Activated naive CD8-positive, alpha-beta T cell treated with anti-CD3 and anti-CD28 coated beads, Interleukin-2, amount 10 ng/mL, durations not matched to agents 7 days and 5 days (primary cell): ENCODE data around the gene SLC16A4. TPM values are rescaled to one million over a fixed set of nuclear protein-coding genes. Genes with fewer than 3 reads are reported as not detected.

ENCODE experiments used
- ATAC-seq: fragments of 150-1000 bp; cut with Tn5 transposase; one replicate; pipeline ENCODE4 v1.10.0; 2021; ENCODE audit warnings: low read depth, moderate library complexity
- POLR2A ChIA-PET: fragments of 350-600 bp; sonication (Branson Sonifier 250); formaldehyde crosslinking; loops from one replicate; lab custom pipeline; 2021; ENCODE audit warnings: antibody characterized with exemption; lab: Charles Lee
- DNase-seq: peaks from one replicate; pipeline ENCODE4 v3.0.0; 2021
- H3K27ac Mint-ChIP-seq: one replicate; pipeline ENCODE4 v1.8.0; 2022; ENCODE audit warnings: mild to moderate bottlenecking, mixed read lengths
- H3K27me3 Mint-ChIP-seq: one replicate; pipeline ENCODE4 v1.8.0; 2022; ENCODE audit warnings: mild to moderate bottlenecking, moderate library complexity, mixed read lengths
- H3K36me3 Mint-ChIP-seq: one replicate; pipeline ENCODE4 v1.8.0; 2021; ENCODE audit warnings: mild to moderate bottlenecking, mixed read lengths
- H3K4me1 Mint-ChIP-seq: one replicate; pipeline ENCODE4 v1.8.0; 2021; ENCODE audit warnings: mixed read lengths
- H3K4me3 Mint-ChIP-seq: one replicate; pipeline ENCODE4 v1.8.0; 2022; ENCODE audit warnings: mild to moderate bottlenecking, moderate library complexity, mixed read lengths
- H3K9me3 Mint-ChIP-seq: one replicate; pipeline ENCODE4 v1.8.0; 2021; ENCODE audit warnings: mixed read lengths
- total RNA-seq, 2 experiments: library from RNA; stranded (reverse); gene quantifications; one replicate each; pipeline ENCODE4 v1.2.3, GENCODE V29; 2021

The SLC16A4 gene
- total RNA-seq, 2 experiments from 2014 or later = 0.23 to 0.33 TPM

DNA sequence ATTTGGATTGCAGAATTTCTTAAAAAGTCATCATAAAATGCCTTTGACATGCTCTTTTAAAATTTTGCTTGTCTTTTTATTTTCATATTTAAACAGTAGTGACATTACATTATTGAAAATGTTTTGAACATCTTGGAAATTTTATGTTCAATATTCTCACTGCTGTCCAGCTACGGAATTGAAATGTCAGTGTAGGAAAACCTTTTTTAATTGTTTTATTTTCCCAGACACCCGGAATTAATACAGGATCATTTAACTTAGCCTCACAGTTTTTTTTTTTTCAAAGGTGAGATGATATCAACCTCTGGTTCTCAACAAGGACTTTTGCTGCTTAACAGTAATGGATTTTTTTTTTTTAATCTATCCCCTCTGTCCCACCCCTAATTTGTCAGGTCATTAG, 47.6 kb downstream of the SLC16A4 start:
- POLR2A ChIA-PET = no interaction called here
- Mint-ChIP-seq H3K4me3 (no peak overlapping the region), H3K36me3 (peaks cover 53% of the 10 kb centered on the region), H3K27ac (no peak overlapping the region), H3K9me3 (no peaks in the 10 kb centered on the region), H3K27me3 (no peaks in the 10 kb centered on the region), H3K4me1 (peaks cover 60% of the 10 kb centered on the region)
- no peak for DNase-seq
- no peak for ATAC-seq

DNA sequence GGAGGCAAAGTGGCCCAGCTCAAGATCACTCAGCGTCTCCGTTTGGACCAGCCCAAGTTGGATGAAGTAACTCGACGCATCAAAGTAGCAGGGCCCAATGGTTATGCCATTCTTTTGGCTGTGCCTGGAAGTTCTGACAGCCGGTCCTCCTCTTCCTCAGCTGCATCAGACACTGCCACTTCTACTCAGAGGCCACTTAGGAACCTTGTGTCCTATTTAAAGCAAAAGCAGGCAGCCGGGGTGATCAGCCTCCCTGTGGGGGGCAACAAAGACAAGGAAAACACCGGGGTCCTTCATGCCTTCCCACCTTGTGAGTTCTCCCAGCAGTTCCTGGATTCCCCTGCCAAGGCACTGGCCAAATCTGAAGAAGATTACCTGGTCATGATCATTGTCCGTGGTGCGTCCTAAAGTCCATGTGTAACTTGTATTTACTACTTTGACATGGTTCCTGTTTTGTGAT, 48.9 kb downstream of the SLC16A4 start:
- Mint-ChIP-seq H3K27ac (no peak overlapping the region), H3K4me3 (no peak overlapping the region), H3K9me3 (no peaks in the 10 kb centered on the region), H3K4me1 (peaks cover 51% of the 10 kb centered on the region), H3K36me3 (peaks cover 43% of the 10 kb centered on the region), H3K27me3 (no peaks in the 10 kb centered on the region)
- POLR2A ChIA-PET = no interaction called here
- DNase-seq (no peak), ATAC-seq (no peak)

DNA sequence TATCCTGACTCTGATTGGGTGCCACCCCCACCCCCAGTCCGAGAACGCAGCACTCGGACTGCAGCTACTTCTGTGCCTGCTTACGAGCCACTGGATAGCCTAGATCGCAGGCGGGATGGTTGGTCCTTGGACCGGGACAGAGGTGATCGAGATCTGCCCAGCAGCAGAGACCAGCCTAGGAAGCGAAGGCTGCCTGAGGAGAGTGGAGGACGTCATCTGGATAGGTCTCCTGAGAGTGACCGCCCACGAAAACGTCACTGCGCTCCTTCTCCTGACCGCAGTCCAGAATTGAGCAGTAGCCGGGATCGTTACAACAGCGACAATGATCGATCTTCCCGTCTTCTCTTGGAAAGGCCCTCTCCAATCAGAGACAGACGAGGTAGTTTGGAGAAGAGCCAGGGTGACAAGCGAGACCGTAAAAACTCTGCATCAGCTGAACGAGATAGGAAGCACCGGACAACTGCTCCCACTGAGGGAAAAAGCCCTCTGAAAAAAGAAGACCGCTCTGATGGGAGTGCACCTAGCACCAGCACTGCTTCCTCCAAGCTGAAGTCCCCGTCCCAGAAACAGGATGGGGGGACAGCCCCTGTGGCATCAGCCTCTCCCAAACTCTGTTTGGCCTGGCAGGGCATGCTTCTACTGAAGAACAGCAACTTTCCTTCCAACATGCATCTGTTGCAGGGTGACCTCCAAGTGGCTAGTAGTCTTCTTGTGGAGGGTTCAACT, 49.5 kb downstream of the SLC16A4 start:
- no peaks in the 10 kb centered on the region for H3K9me3 Mint-ChIP-seq
- no peak overlapping the region for H3K27ac Mint-ChIP-seq
- ATAC-seq (no peak), DNase-seq (no peak)
- peaks cover 53% of the 10 kb centered on the region for H3K4me1 Mint-ChIP-seq
- POLR2A ChIA-PET = interaction anchor here (4.2 to 5.2 kb wide), 3 partner anchors 8 to 132 kb away, joined by 41 to 100 read pairs (median 56); partner anchors contain the start of genes KCNC4 and LAMTOR5
- no peak overlapping the region for H3K4me3 Mint-ChIP-seq
- no peaks in the 10 kb centered on the region for H3K27me3 Mint-ChIP-seq
- peaks cover 43% of the 10 kb centered on the region for H3K36me3 Mint-ChIP-seq

DNA sequence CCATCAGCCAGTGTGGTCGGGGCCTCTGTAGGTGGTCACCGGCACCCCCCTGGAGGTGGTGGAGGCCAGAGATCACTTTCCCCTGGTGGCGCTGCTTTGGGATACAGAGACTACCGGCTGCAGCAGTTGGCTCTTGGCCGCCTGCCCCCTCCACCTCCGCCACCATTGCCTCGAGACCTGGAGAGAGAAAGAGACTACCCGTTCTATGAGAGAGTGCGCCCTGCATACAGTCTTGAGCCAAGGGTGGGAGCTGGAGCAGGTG, 50.7 kb downstream of the SLC16A4 start:
- Mint-ChIP-seq H3K27ac (no peak overlapping the region), H3K27me3 (no peaks in the 10 kb centered on the region), H3K4me3 (no peak overlapping the region), H3K9me3 (no peaks in the 10 kb centered on the region), H3K36me3 (peaks cover 41% of the 10 kb centered on the region), H3K4me1 (peaks cover 52% of the 10 kb centered on the region)
- DNase-seq (no peak), ATAC-seq (no peak)
- POLR2A ChIA-PET = interaction anchor here (0.8 to 5.2 kb wide), 9 partner anchors 9 to 857 kb away, joined by 3 to 100 read pairs (median 11); partner anchors contain the start of genes AMPD2, ATXN7L2, KCNC4 and LAMTOR5

DNA sequence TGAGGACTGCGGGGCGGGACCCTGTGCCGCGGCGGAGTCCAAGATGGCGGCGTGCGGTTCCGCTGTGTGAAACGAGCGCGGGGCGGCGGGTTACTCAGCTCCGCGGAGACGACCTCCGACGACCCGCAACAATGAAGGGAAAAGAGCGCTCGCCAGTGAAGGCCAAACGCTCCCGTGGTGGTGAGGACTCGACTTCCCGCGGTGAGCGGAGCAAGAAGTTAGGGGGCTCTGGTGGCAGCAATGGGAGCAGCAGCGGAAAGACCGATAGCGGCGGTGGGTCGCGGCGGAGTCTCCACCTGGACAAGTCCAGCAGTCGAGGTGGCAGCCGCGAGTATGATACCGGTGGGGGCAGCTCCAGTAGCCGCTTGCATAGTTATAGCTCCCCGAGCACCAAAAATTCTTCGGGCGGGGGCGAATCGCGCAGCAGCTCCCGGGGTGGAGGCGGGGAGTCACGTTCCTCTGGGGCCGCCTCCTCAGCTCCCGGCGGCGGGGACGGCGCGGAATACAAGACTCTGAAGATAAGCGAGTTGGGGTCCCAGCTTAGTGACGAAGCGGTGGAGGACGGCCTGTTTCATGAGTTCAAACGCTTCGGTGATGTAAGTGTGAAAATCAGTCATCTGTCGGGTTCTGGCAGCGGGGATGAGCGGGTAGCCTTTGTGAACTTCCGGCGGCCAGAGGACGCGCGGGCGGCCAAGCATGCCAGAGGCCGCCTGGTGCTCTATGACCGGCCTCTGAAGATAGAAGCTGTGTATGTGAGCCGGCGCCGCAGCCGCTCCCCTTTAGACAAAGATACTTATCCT, 51.2 kb downstream of the SLC16A4 start:
- peaks cover 41% of the 10 kb centered on the region for H3K36me3 Mint-ChIP-seq
- POLR2A ChIA-PET = interaction anchor here (0.8 to 5.2 kb wide), 16 partner anchors 10 to 1647 kb away, joined by 3 to 100 read pairs (median 5); partner anchors contain the start of genes AMPD2, ATXN7L2, KCNC4 and LAMTOR5
- H3K4me3 Mint-ChIP-seq = no peak overlapping the region
- no peak for ATAC-seq
- no peak overlapping the region for H3K27ac Mint-ChIP-seq
- peaks cover 50% of the 10 kb centered on the region for H3K4me1 Mint-ChIP-seq
- no peaks in the 10 kb centered on the region for H3K27me3 Mint-ChIP-seq
- DNase-seq = no peak
- H3K9me3 Mint-ChIP-seq = no peaks in the 10 kb centered on the region

DNA sequence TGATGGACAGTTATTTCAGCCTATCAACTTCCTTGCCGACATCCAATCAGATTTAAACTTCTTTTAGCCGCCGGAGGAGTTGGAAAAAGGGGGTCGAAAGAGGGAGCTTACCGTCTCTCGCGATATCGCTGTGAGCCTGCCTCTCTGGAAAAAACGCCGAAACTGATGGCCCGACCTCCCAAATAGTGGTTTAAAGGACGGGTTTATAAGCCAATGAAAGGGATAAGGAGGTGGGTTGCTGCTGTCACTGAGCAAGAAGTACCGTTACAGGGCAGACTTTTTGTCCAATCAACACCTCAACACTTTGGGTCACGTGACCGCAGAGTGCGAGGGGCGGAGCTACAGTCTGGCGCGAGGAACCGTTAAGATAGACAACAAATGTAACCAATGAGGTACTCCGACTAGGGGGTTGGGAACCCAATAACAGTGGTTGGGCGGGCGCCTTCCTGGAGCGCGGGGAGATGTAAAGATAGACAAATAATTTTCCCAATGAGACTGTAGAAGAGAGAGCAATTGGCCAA, 51.9 kb downstream of the SLC16A4 start, which contains the start of gene RBM15:
RBM15 (plus strand) TSS at position 492 of the 521 bp plus-strand sequence; CDS start at position 521, 29 bp downstream.
- no peak within 1 kb of the TSS for H3K27ac Mint-ChIP-seq
- POLR2A ChIA-PET = interaction anchor here (0.8 to 5.2 kb wide), 20 partner anchors 11 to 1646 kb away, joined by 3 to 100 read pairs (median 5); partner anchors contain the start of genes AMPD2, ATXN7L2, KCNC4 and LAMTOR5
- peaks cover 46% of the 10 kb centered on the region for H3K4me1 Mint-ChIP-seq
- H3K9me3 Mint-ChIP-seq = no peaks in the 10 kb centered on the region
- H3K27me3 Mint-ChIP-seq = no peaks in the 10 kb centered on the region
- H3K36me3 Mint-ChIP-seq = peaks cover 39% of the 10 kb centered on the region
- DNase-seq = peak; percentile 90
- ATAC-seq = peak; percentile 77
- H3K4me3 Mint-ChIP-seq = no peak within 1 kb of the TSS

DNA sequence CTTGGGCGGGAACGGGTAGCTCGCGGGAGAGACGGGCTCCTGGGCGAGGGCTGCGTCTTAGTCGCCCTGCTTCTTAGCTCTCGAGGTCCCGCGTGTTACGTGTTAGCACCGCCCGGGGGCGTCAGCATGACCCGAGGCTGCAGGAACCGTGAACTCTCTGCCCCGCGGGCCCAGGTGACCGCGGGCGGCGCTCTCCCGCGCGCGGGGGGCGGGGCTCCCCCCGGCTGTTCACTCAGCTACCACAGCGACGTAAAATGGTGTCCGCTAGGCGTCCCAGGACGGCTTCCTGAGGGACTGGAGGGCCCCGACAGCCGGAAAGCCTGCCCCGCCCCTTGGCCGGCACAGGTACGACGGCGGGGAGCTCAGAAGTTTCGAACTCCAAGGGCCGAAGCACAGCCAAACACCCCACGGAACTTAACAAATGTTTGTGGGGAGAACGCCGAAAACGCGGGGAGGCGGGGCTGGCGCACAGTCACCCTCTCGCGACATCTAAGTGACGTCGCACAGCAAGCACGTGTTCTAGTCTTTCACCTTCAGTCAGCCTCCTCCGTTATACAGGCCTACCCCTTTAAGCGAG, 52.4 kb downstream of the SLC16A4 start:
- H3K27ac Mint-ChIP-seq = no peak overlapping the region
- H3K4me1 Mint-ChIP-seq = peaks cover 40% of the 10 kb centered on the region
- no peaks in the 10 kb centered on the region for H3K9me3 Mint-ChIP-seq
- H3K4me3 Mint-ChIP-seq = no peak overlapping the region
- ATAC-seq (peak; percentile 72), DNase-seq (peak; percentile 95)
- peaks cover 33% of the 10 kb centered on the region for H3K36me3 Mint-ChIP-seq
- POLR2A ChIA-PET = interaction anchor here (0.8 to 5.2 kb wide), 19 partner anchors 10 to 1646 kb away, joined by 3 to 100 read pairs (median 4); partner anchors contain the start of genes ATXN7L2, KCNC4, LAMTOR5 and PRPF38B
- no peaks in the 10 kb centered on the region for H3K27me3 Mint-ChIP-seq

DNA sequence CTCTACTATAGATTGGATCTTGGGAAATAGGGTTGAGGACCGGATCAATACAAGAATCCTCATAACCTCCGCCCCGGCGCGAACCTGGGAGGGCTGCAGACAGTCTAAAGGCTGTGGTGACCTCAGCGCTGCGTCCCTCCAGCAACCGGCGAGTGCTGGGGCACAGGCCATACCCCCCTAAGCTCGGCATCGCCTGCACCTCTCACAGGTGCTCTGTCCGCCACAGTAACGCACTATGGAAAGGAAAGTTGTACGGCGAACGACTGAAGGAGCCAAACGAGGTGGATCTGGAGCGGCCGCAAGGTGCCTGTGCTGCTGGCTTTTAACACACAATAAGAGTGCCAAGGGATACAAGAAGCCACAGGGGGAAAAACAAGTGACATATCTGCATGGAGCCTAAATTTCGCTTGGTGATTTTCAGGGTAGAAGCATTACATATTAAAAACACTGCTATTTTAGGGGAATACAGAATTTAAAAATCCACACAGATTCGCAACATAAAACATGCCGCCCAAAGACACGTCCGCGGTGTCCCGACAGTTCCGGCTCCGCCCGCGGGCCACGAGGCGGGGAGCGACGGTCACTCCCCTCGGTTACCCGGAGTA, 53.0 kb downstream of the SLC16A4 start:
- ATAC-seq (no peak), DNase-seq (peak; percentile 66)
- POLR2A ChIA-PET = interaction anchor here (0.8 to 5.2 kb wide), 15 partner anchors 12 to 1645 kb away, joined by 3 to 100 read pairs (median 6); partner anchors contain the start of genes ATXN7L2, KCNC4, LAMTOR5 and PRPF38B
- no peaks in the 10 kb centered on the region for H3K27me3 Mint-ChIP-seq
- H3K36me3 Mint-ChIP-seq = peaks cover 28% of the 10 kb centered on the region
- no peak overlapping the region for H3K4me3 Mint-ChIP-seq
- H3K4me1 Mint-ChIP-seq = peaks cover 34% of the 10 kb centered on the region
- no peak overlapping the region for H3K27ac Mint-ChIP-seq
- no peaks in the 10 kb centered on the region for H3K9me3 Mint-ChIP-seq

DNA sequence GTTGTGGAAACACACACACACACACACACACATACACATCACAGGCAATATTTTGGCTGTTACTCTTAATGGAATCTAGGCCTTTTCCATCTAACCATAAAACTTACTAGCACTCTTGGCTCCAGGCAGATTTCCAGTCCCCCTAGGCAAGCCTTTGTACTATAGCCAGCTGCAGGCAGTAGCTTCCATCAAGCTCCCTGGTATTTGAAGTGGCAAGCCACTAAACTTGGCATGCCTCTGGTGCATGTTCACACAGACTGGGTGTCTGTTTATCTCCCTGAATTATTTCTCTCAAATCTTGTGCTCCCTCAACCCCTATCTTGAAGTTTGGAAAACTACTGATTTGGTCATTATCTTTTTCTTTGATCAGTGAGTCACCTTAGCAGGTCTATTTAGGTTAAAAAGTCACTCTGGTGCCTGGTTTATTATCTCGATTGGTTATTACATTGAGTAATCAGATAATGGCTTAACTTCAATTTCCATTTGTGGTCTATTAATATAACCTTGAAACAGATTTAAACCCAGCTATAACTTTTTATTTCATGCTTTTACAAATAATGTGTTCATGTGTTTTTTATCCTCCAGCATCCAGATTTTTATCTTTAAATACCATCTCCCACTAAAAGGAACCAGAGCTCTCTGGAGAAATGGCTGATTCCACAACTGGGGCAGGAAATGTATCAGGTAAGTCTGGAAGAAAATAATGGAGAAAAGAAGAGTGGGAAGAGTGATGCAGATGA, 54.4 kb downstream of the SLC16A4 start:
- peaks cover 26% of the 10 kb centered on the region for H3K4me1 Mint-ChIP-seq
- ATAC-seq (no peak), DNase-seq (no peak)
- H3K4me3 Mint-ChIP-seq = peak overlapping the region; percentile 74
- H3K36me3 Mint-ChIP-seq = peaks cover 18% of the 10 kb centered on the region
- peak overlapping the region; percentile 86 for H3K27ac Mint-ChIP-seq
- POLR2A ChIA-PET = interaction anchor here (4.2 to 5.2 kb wide), 3 partner anchors 13 to 127 kb away, joined by 41 to 100 read pairs (median 56); partner anchors contain the start of genes KCNC4 and LAMTOR5
- no peaks in the 10 kb centered on the region for H3K9me3 Mint-ChIP-seq
- no peaks in the 10 kb centered on the region for H3K27me3 Mint-ChIP-seq

DNA sequence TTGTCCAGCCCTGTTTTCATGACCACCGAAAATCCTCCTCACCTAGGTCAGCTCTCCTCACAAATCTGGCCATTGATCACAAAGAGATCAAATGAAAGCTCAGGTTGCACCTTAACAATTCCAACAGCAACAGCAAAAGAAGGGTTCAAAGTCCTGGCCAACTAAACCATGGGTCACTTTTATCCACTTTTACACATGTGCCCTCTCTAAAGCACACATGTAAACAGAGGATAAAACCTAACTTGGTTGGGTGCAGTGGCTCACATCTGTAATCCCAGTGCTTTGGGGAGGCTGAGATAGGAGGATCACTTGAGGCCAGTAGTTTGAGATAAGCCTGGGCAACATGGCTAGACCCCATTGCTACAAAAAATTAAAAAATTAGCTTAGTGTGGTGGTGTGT, 55.6 kb downstream of the SLC16A4 start:
- Mint-ChIP-seq H3K27ac (no peak overlapping the region), H3K27me3 (no peaks in the 10 kb centered on the region), H3K4me3 (no peak overlapping the region), H3K4me1 (peaks cover 15% of the 10 kb centered on the region), H3K36me3 (peaks cover 8% of the 10 kb centered on the region), H3K9me3 (no peaks in the 10 kb centered on the region)
- ATAC-seq (no peak), DNase-seq (no peak)
- POLR2A ChIA-PET = no interaction called here

DNA sequence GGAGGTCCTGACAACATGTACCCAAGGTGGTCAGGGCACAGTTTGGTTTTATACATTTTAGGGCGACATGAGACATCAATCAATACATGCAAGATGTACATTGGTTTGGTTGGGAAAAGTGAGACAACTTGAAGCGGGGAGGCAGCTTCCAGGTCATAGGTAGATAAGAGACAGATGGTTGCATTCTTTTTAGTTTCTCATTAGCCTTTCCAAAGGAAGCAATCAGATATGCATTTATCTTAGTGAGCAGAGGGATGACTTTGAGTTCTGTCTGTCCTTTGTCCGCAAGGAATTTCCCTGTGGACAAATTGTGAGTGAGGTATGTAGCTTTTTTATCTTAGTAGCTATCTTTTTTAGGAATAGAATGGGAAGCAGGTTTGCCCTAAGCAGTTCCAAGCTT, 62.1 kb downstream of the SLC16A4 start:
- no peak overlapping the region for H3K4me3 Mint-ChIP-seq
- POLR2A ChIA-PET = interaction anchor here (1.0 kb wide), 1 partner anchor 10 kb away, joined by 3 read pairs; the partner anchor contains the start of gene RBM15
- no peaks in the 10 kb centered on the region for H3K36me3 Mint-ChIP-seq
- no peaks in the 10 kb centered on the region for H3K9me3 Mint-ChIP-seq
- DNase-seq (no peak), ATAC-seq (no peak)
- H3K27me3 Mint-ChIP-seq = no peaks in the 10 kb centered on the region
- H3K4me1 Mint-ChIP-seq = no peaks in the 10 kb centered on the region
- H3K27ac Mint-ChIP-seq = no peak overlapping the region

DNA sequence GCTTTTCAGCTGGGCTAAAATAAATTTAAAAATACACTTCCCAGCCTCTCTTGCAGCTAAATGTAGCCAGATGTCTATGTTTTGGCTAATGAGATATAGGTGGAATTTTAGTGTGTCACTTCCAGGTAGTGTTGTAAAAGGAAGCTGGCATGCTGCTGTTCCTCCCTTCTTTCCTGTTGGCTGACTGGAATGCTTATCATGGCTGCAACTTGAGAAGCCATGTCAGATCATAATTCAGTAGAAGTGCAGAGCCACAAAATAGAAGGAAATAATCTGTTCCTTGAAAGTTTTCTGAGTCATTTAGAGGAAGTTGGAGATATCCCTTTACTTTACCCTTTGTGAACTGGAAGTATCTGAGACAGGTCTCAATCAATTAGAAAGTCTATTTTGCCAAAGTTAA, 62.6 kb downstream of the SLC16A4 start:
- H3K9me3 Mint-ChIP-seq = no peaks in the 10 kb centered on the region
- no peak overlapping the region for H3K27ac Mint-ChIP-seq
- H3K4me1 Mint-ChIP-seq = no peaks in the 10 kb centered on the region
- H3K4me3 Mint-ChIP-seq = no peak overlapping the region
- no peaks in the 10 kb centered on the region for H3K27me3 Mint-ChIP-seq
- no peak for DNase-seq
- no peaks in the 10 kb centered on the region for H3K36me3 Mint-ChIP-seq
- no peak for ATAC-seq
- POLR2A ChIA-PET = interaction anchor here (1.0 kb wide), 1 partner anchor 11 kb away, joined by 3 read pairs; the partner anchor contains the start of gene RBM15
